Colonic mucosa (tissue), 4 donors: ENCODE measurements around the gene RBM17. TPM values are rescaled to one million over a fixed set of nuclear protein-coding genes. Genes with fewer than 3 reads are reported as not detected.

Experiments used
- DNase-seq: peaks from one replicate; pipeline ENCODE4 v3.0.0-alpha.2; 2020
- H3K27ac ChIP-seq: fragments of 200-600 bp; one replicate; pipeline ENCODE4 v1.8.0; 2021
- H3K27me3 ChIP-seq: fragments of 200-600 bp; one replicate; pipeline ENCODE4 v1.8.0; 2021
- H3K36me3 ChIP-seq: fragments of 200-600 bp; one replicate; pipeline ENCODE4 v1.8.0; 2021
- H3K4me1 ChIP-seq: fragments of 200-600 bp; one replicate; pipeline ENCODE4 v1.8.0; 2021; ENCODE audit warnings: mild to moderate bottlenecking
- H3K4me3 ChIP-seq: fragments of 200-600 bp; one replicate; pipeline ENCODE4 v1.8.0; 2021
- H3K9ac ChIP-seq, 2 donors: one replicate each; pipeline ENCODE4 v1.7.0; 2013; ENCODE audit warnings: control low read depth in 2 of 2, low read depth in 2 of 2, low read length in 2 of 2
- H3K9me3 ChIP-seq: fragments of 200-600 bp; one replicate; pipeline ENCODE4 v1.8.0; 2021
- CTCF ChIP-seq: fragments of 200-600 bp; IDR thresholded peaks from one replicate; pipeline ENCODE4 v1.8.0; 2022; ENCODE audit warnings: antibody characterized with exemption, mild to moderate bottlenecking
- intact Hi-C: fragments of 100-400 bp; cut with DNase I; formaldehyde crosslinking; loops from one replicate; pipeline ENCODE4 v1.14.1; 2022
- total RNA-seq, 2 donors: library from RNA; stranded (reverse); fragmentation: NEBNext Ultra II Directional in 1 of 2; extraction: Animal tissue kit (Norgen Biotek cat#: 25700) in 1 of 2; gene quantifications; one replicate each; pipeline ENCODE4 v1.2.1, GENCODE V29; 2021
- donor health status: healthy.
- donor health status: DM: no; HTN: no; CAD: no.
- donor health status: DM: no; HTN: no; CAD: no.

RBM17 gene
- total RNA-seq, 2 donors from 2014 or later = 80.3 to 110 TPM

GRCh38 chr10:6071181-6072175, 17.4 kb upstream of the RBM17 start:
- no peaks in the 10 kb centered on the region for H3K27me3 ChIP-seq
- H3K36me3 ChIP-seq = no peaks in the 10 kb centered on the region
- H3K9me3 ChIP-seq = no peaks in the 10 kb centered on the region
- H3K9ac ChIP-seq = no peak overlapping the region
- H3K4me3 ChIP-seq = no peak overlapping the region
- no peak for TF ChIP-seq CTCF
- intact Hi-C loops = no loop called here
- H3K27ac ChIP-seq = peak overlapping the region; percentile 44
- no peaks in the 10 kb centered on the region for H3K4me1 ChIP-seq
- DNase-seq = no peak

DNA sequence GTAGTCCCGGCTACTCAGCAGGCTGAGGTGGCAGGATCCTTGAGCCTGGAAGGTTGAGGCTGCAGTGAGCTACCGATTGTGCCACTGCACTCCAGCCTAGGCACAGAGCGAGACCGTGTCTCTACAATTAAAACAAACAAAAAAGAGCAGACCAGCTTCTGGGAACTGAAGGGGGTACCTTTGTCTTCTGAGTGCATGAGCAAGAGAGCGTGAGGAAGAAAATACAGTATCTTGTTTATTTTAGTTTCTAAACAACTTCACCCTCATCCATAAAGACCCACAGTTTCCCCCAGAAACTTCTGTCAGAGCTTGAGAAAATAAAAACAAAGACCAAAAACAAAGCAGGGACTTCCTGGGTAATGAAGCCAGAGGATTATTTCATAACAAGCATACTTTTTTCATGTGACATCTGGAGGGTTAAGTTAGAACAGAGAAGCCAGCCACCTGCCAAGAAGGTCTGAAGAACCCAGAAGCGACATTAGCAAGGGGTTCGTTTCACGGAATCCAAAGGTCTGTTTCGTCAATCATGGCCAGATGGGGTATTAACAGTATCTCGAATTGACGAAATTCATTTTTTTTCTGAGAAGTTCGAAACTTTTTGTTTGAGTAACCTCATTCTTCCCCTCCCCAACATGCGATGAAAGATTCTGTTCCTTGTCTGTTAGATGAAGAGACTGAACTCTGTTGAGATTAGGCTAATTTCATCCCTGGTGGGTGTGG, 16.5 kb upstream of the RBM17 start:
- H3K4me1 ChIP-seq = no peaks in the 10 kb centered on the region
- intact Hi-C loops = no loop called here
- no peak for TF ChIP-seq CTCF
- H3K9ac ChIP-seq = no peak overlapping the region
- H3K4me3 ChIP-seq = no peak overlapping the region
- no peak for DNase-seq
- no peaks in the 10 kb centered on the region for H3K9me3 ChIP-seq
- H3K36me3 ChIP-seq = no peaks in the 10 kb centered on the region
- no peaks in the 10 kb centered on the region for H3K27me3 ChIP-seq
- H3K27ac ChIP-seq = peak overlapping the region; percentile 44

DNA sequence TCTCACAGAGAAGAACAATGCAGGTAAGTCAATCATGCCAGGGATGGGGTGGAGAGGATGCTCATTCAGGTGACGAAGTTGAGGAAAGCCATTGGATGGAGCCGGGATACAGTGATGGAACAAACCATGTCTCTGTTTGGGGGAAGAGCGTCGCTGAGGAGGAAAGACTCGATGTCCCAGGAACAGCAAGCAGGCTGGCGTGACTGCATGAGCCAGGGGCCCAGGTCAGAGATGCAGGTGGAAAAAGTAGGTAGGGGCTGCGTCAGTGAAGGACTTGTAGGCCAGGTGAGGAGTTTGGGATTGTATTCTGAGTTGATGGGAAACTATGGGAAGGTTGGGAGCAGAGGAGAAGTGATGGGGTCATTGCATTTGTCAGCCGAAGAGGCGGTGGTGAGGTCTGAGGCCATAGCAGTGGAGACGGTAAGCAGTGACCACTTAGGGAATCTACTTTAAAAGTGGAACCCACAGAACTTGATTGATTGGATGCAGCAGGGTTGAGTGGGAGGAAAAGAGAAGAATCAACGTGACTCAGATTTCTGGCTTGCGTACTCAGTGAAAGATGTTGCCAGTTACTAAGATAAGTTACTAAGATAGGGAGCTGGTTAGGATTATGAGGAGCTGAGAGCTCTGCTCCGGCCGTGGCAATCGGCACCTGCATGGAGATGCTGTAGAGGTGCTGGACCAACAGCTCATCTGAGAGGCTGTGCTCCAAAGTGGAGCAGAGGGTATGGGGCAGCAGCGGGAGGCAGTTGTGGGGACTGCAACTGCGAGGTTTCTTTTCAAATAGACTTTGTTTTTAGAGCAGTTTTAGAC, 14.1 kb upstream of the RBM17 start:
- Histone ChIP-seq H3K27ac (no peak overlapping the region), H3K9ac (no peak overlapping the region), H3K27me3 (no peaks in the 10 kb centered on the region), H3K36me3 (no peaks in the 10 kb centered on the region), H3K4me3 (no peak overlapping the region), H3K9me3 (no peaks in the 10 kb centered on the region), H3K4me1 (no peaks in the 10 kb centered on the region)
- DNase-seq = no peak
- intact Hi-C loops = no loop called here
- no peak for TF ChIP-seq CTCF

DNA sequence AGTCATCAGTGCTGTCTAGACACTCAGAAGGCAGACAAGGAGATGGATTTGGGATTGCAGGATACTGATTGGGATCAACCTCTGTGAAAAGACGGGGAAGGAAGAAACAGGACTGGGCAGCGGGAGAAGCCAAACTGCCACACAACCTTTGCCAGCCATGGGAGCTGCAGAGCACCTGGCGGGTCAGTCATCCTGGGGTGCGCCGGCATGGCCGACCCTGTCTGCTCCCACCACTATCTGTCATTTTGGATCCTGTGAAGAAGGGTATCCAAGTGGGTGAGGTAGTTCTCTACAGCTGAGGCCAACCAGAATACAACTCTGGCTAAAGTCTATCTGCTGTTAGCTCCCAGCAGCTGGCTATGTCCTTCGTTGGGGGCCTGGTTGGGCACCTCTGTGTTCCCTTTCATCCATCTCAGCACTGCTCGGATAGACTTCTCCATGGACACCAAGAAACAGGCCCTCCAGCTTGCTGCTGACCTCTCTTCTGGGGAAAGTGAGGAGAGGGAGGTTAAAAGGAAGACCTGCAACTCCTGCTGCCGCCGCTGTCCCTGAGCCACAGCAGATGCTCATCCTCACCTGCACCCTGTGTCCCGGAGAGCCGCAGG, 11.7 kb upstream of the RBM17 start:
- H3K4me1 ChIP-seq = no peaks in the 10 kb centered on the region
- no peak overlapping the region for H3K27ac ChIP-seq
- no peak for TF ChIP-seq CTCF
- no peak overlapping the region for H3K4me3 ChIP-seq
- H3K36me3 ChIP-seq = no peaks in the 10 kb centered on the region
- H3K27me3 ChIP-seq = no peaks in the 10 kb centered on the region
- no peak overlapping the region for H3K9ac ChIP-seq
- intact Hi-C loops = no loop called here
- no peak for DNase-seq
- no peaks in the 10 kb centered on the region for H3K9me3 ChIP-seq

DNA sequence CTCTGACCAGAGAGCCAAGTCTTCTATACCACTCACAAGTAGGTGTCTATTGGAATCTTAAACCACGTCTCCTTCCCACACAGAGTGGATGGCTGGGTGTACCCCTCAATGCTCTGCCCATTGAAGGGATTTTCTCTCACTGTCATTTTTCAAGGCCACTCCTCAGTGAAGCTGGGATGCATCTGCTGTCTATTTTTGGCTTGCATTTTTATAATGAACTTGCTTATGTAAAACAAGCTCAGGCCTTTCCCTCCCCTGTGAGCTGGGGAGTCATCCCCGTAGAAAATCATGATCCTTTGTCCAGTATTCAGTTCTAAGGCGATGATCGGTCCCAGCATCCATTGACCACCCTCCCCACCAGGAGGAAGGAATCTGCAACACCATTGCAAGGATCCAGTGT, 9.8 kb upstream of the RBM17 start:
- Histone ChIP-seq H3K36me3 (no peaks in the 10 kb centered on the region), H3K9ac (no peak overlapping the region), H3K27me3 (no peaks in the 10 kb centered on the region), H3K27ac (no peak overlapping the region), H3K9me3 (no peaks in the 10 kb centered on the region), H3K4me3 (no peak overlapping the region), H3K4me1 (no peaks in the 10 kb centered on the region)
- no peak for TF ChIP-seq CTCF
- intact Hi-C loops = no loop called here
- DNase-seq = no peak
